MG63 (cell line): ENCODE measurements around the gene SLITRK4. TPM values are rescaled to one million over a fixed set of nuclear protein-coding genes. Genes with fewer than 3 reads are reported as not detected.
A peak's percentile ranks its signal among the peaks of the same experiment; 100 is the strongest.

Source experiments
- DNase-seq: peaks from one replicate; pipeline ENCODE4 v3.0.0-alpha.2; 2020
- H3K27me3 ChIP-seq: fragments of 250-450 bp; sonication (Bioruptor Pico); 2 replicates; pipeline ENCODE4 v1.5.1; 2020; ENCODE audit warnings: mild to moderate bottlenecking, moderate library complexity
- H3K36me3 ChIP-seq: fragments of 250-450 bp; sonication (Bioruptor Pico); 2 replicates; pipeline ENCODE4 v1.5.1; 2020; ENCODE audit warnings: mild to moderate bottlenecking, moderate library complexity
- H3K4me3 ChIP-seq: fragments of 250-450 bp; sonication (Bioruptor Pico); 2 replicates; pipeline ENCODE4 v1.5.1; 2020; ENCODE audit warnings: mild to moderate bottlenecking, moderate library complexity
- H3K9me3 ChIP-seq: fragments of 250-450 bp; sonication (Bioruptor Pico); 2 replicates; pipeline ENCODE4 v1.5.1; 2020; ENCODE audit warnings: mild to moderate bottlenecking, moderate library complexity
- total RNA-seq: library from RNA; depleted of rRNA; stranded (reverse); fragments of >200 nt; shearing (Covaris generic); gene quantifications from 2 replicates; pipeline ENCODE4 v1.2.3, GENCODE V29; 2014; ENCODE audit warnings: low replicate concordance; rRNA removed

SLITRK4 gene
- total RNA-seq, 1 experiment from 2014 or later: 0.56 TPM

DNA sequence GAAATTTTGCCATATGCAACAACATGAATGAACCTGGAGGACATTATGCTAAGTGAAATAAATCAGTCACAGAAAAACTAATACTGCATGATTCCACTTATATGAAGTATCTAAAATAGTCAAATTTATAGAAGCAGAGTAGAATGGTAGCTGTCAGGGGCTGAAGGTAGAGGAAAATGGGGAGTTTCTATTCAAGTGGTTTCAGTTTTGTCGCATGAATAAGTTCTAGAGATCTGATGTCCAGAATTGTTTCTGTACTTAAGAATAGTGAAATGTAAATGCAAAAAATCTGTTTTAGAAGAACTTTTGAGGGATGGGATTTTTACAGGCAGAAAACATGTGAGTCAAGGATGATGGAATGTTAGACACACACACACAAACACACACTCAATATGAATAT, 34.1 kb downstream of the SLITRK4 start:
- Histone ChIP-seq H3K4me3 (no peak overlapping the region), H3K36me3 (no peaks in the 10 kb centered on the region)

DNA sequence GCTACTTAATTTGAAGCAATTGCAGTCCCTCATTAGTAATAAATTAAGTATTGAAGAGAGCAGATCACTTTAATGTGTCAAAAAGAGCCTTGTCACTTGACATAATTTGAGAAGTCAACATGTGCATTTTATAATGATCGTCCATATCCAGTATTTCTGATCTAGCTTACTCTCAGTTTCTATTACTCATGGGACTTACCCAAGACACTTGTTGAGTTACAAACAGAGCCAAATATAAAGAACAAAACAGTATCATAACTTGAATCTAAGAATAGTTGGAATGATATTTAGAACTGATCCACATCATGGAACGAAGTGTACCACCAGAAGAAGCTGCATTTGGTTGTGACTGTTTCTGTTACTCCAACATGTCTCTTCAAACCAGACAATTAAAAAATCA, 54.7 kb downstream of the SLITRK4 start:
- Histone ChIP-seq H3K27me3 (no peaks in the 10 kb centered on the region), H3K9me3 (no peaks in the 10 kb centered on the region), H3K36me3 (no peaks in the 10 kb centered on the region), H3K4me3 (no peak overlapping the region)
- no peak for DNase-seq

More for the DNA sequence above, 34.1 kb downstream of the SLITRK4 start:
- Histone ChIP-seq H3K27me3 (no peaks in the 10 kb centered on the region), H3K9me3 (no peaks in the 10 kb centered on the region)
- no peak for DNase-seq

DNA sequence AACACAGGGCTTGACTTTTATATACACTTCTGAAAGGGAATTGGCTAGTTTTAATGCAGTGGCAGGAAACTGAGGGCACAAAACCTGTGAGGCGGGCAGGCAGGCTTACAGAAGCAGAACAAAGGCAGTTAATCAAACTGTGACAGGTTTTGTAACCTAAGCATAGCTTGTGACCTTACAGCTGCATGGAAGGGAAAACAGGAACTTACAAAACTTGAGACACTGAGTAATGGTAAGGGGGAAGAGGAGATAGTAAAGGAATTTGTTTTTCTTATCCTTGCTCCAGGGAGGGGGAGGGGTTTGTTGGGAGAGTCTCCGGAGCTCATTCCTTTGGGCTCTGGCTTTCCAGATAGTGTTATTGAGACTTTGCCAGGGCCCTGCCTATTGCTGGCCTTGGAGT, 55.6 kb downstream of the SLITRK4 start:
- H3K9me3 ChIP-seq: no peaks in the 10 kb centered on the region
- H3K36me3 ChIP-seq: no peaks in the 10 kb centered on the region
- H3K4me3 ChIP-seq: no peak overlapping the region
- DNase-seq: peak; percentile 19
- H3K27me3 ChIP-seq: no peaks in the 10 kb centered on the region

Other genes starting within 250 kb of the SLITRK4 start
- gene SPANXN3, start 118.6 kb downstream of the SLITRK4 start, total RNA-seq: not detected in 2 replicates
- gene SPANXN2, start 84.7 kb upstream of the SLITRK4 start, total RNA-seq: not detected in 2 replicates
- gene UBE2NL, start 248.0 kb upstream of the SLITRK4 start, total RNA-seq: not detected in 2 replicates